MCF 10A (cell line): Measurements from ENCODE around the gene SMIM31. TPM values are rescaled to one million over a fixed set of nuclear protein-coding genes. Genes with fewer than 3 reads are reported as not detected.

Experiments used
- BruUV-seq: library from RNA; stranded (reverse); fragments of 400-500 nt; replicated peaks from 2 replicates; lab custom pipeline; 2021; lab: Mats Ljungman, UMichigan
- CTCF ChIA-PET: fragments of 300-600 bp; sonication (Branson Sonifier 250); formaldehyde crosslinking; extraction: SDS; loops from one replicate; lab custom pipeline; 2021; ENCODE audit warnings: antibody characterized with exemption, inconsistent platforms; lab: Yijun Ruan, JAX
- POLR2A ChIA-PET: fragments of 300-600, 350-650 bp; sonication (Branson Sonifier 250); formaldehyde crosslinking; extraction: SDS; loops from one replicate; lab custom pipeline; 2020; ENCODE audit warnings: antibody characterized with exemption, inconsistent platforms; lab: Yijun Ruan, JAX
- DNase-seq: peaks from one replicate; pipeline ENCODE4 v3.0.0-alpha.2; 2018; ENCODE audit not compliant: unreplicated experiment
- H3K27ac Mint-ChIP-seq: one replicate; pipeline ENCODE4 v1.8.0; 2022; ENCODE audit warnings: mild to moderate bottlenecking, low read depth, mixed read lengths; ENCODE audit not compliant: unreplicated experiment
- H3K27me3 Mint-ChIP-seq: one replicate; pipeline ENCODE4 v1.8.0; 2022; ENCODE audit warnings: mixed read lengths; ENCODE audit not compliant: insufficient read depth, unreplicated experiment
- H3K36me3 Mint-ChIP-seq: one replicate; pipeline ENCODE4 v1.8.0; 2022; ENCODE audit warnings: mild to moderate bottlenecking, moderate library complexity, mixed read lengths; ENCODE audit not compliant: insufficient read depth, unreplicated experiment
- H3K4me1 Mint-ChIP-seq: one replicate; pipeline ENCODE4 v1.8.0; 2022; ENCODE audit warnings: mixed read lengths; ENCODE audit not compliant: insufficient read depth, unreplicated experiment
- H3K4me3 Mint-ChIP-seq: one replicate; pipeline ENCODE4 v1.8.0; 2022; ENCODE audit warnings: mild to moderate bottlenecking, moderate library complexity, mixed read lengths; ENCODE audit not compliant: unreplicated experiment
- H3K9me3 Mint-ChIP-seq: one replicate; pipeline ENCODE4 v1.8.0; 2022; ENCODE audit warnings: mixed read lengths; ENCODE audit not compliant: unreplicated experiment
- intact Hi-C: fragments of 100-400 bp; cut with micrococcal nuclease; formaldehyde crosslinking; loops from 2 replicates; pipeline ENCODE4 v1.14.1; 2022
- total RNA-seq: library from RNA; stranded (reverse); gene quantifications from 2 replicates; pipeline ENCODE4 v1.2.3, GENCODE V29; 2022
- TF ChIP-seq, protein P1 (sequence below): fragments of 200-600 bp; IDR thresholded peaks from one replicate; pipeline ENCODE4 v1.8.0; 2022; ENCODE audit warnings: antibody characterized with exemption, mild to moderate bottlenecking; ENCODE audit not compliant: unreplicated experiment

Gene SMIM31
- total RNA-seq, 1 experiment from 2014 or later: not detected

DNA sequence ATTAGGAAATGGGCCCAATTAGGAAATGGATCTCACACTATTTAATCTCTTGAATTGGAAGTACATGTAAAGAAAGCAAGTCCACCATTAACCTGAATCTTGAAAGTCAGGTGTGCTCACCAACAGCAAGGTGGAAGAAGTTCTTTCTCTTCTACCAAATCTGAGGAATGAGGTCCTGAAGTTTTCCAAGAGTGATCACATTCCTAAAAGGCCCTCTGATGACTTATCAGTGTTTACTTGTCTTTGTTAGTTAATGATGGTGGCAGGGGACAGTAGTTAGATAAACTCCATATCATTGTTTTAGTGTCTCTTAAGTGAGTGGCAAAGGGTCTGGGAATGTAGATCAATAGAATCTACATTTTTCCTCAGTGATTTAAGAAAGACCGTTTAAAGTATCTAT is 61.8 kb downstream of the SMIM31 start:
- CTCF ChIA-PET: interaction anchor here (0.7 kb wide), 1 partner anchor 1069 kb away, joined by 3 read pairs; no protein-coding TSS in a partner anchor
- no peaks in the 10 kb centered on the region for H3K4me1 Mint-ChIP-seq
- H3K4me3 Mint-ChIP-seq: no peak overlapping the region
- POLR2A ChIA-PET: no interaction called here
- BruUV-seq: no TSS peak
- DNase-seq: no peak
- H3K27me3 Mint-ChIP-seq: no peaks in the 10 kb centered on the region
- TF ChIP-seq, protein P1, sequence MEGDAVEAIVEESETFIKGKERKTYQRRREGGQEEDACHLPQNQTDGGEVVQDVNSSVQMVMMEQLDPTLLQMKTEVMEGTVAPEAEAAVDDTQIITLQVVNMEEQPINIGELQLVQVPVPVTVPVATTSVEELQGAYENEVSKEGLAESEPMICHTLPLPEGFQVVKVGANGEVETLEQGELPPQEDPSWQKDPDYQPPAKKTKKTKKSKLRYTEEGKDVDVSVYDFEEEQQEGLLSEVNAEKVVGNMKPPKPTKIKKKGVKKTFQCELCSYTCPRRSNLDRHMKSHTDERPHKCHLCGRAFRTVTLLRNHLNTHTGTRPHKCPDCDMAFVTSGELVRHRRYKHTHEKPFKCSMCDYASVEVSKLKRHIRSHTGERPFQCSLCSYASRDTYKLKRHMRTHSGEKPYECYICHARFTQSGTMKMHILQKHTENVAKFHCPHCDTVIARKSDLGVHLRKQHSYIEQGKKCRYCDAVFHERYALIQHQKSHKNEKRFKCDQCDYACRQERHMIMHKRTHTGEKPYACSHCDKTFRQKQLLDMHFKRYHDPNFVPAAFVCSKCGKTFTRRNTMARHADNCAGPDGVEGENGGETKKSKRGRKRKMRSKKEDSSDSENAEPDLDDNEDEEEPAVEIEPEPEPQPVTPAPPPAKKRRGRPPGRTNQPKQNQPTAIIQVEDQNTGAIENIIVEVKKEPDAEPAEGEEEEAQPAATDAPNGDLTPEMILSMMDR: no peak
- H3K9me3 Mint-ChIP-seq: no peaks in the 10 kb centered on the region
- H3K27ac Mint-ChIP-seq: no peak overlapping the region
- intact Hi-C loops: no loop called here
- H3K36me3 Mint-ChIP-seq: no peaks in the 10 kb centered on the region

DNA sequence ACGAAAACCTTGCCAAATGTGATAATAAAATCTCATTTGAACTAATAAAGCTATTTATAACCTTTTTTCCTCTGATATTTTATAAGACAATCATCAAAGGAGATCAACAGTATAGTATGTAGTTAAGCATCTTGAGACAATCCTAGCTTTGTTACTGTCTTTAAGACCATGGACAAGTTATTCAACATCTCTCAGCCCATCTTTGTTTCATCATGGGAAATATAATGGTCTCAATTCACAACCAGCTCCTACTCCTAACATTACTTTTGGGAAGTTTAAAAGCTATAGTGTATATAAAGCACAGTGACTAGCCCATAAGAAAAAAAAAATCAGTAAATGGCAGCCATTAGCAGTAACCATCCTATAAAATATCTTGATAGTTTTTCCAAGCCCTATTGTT is 65.4 kb downstream of the SMIM31 start:
- no peak for DNase-seq
- Mint-ChIP-seq H3K4me3 (no peak overlapping the region), H3K27me3 (no peaks in the 10 kb centered on the region)

DNA sequence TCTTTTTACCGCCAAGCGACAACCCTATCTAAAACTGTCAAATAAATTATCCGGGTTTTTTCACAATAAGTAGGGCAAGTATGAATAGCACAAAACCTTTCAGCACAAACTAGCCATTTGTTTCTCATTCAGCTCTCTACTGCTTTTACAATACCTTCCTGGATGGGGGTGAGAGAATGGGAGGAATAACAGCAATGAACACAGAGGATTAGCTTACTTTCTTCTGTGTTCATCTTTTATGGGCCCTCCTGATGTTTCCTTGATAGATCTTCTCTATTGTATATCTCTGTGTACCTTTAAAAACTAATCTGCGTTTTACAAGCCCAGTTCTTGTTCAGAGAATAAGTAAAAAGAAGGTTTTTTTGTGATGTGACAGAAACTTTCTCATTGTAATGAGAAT is 67.8 kb downstream of the SMIM31 start:
- intact Hi-C loops: no loop called here
- Mint-ChIP-seq H3K27me3 (no peaks in the 10 kb centered on the region), H3K4me1 (no peaks in the 10 kb centered on the region), H3K9me3 (no peaks in the 10 kb centered on the region), H3K36me3 (no peaks in the 10 kb centered on the region), H3K27ac (no peak overlapping the region), H3K4me3 (no peak overlapping the region)
- BruUV-seq: no TSS peak
- no peak for DNase-seq
- CTCF ChIA-PET: interaction anchor here (0.6 kb wide), 1 partner anchor 53 kb away, joined by 3 read pairs; no protein-coding TSS in a partner anchor
- TF ChIP-seq, protein P1: no peak
- POLR2A ChIA-PET: no interaction called here

More for the DNA sequence above, 65.4 kb downstream of the SMIM31 start:
- TF ChIP-seq, protein P1: no peak
- Mint-ChIP-seq H3K27ac (no peak overlapping the region), H3K4me1 (no peaks in the 10 kb centered on the region), H3K36me3 (no peaks in the 10 kb centered on the region), H3K9me3 (no peaks in the 10 kb centered on the region)
- BruUV-seq: no TSS peak
- intact Hi-C loops: no loop called here
- ChIA-PET POLR2A (no interaction called here), CTCF (interaction anchor here (1.2 kb wide), 1 partner anchor 41 kb away, joined by 3 read pairs; no protein-coding TSS in a partner anchor)

DNA sequence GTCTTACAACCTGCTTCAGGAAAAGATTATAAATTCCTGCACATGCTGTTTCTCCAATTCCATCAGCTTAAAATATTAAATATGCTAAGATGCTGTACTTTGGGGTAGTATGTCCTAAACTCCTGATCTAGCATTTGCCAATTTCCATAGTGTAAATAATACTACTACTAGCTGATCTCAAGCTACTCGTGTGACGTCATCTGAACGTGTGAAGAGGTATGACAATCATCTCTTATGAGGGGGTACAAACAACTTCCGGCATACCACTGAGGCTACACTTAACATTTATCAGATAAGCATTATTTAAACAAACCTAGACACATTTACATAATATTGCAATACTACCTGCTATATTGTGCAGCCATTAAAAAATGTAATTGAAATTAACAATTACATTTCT is 70.7 kb downstream of the SMIM31 start:
- BruUV-seq: no TSS peak
- intact Hi-C loops: no loop called here
- Mint-ChIP-seq H3K27ac (no peak overlapping the region), H3K27me3 (no peaks in the 10 kb centered on the region), H3K36me3 (no peaks in the 10 kb centered on the region), H3K9me3 (no peaks in the 10 kb centered on the region), H3K4me1 (no peaks in the 10 kb centered on the region), H3K4me3 (no peak overlapping the region)
- DNase-seq: no peak
- ChIA-PET POLR2A (no interaction called here), CTCF (no interaction called here)
- TF ChIP-seq, protein P1: no peak
